IPS-NIHi7 (cell line): ENCODE measurements around the gene CHCHD5.
"Not testable (repeated sequence)": the region's sequence is repeated elsewhere in the genome, so short reads cannot be mapped to it uniquely, and the experiment has no call there.

ENCODE experiments used
- DNase-seq: peaks from one replicate; pipeline ENCODE4 v3.0.0; 2012; ENCODE audit warnings: mixed read lengths; ENCODE audit errors: extremely low spot score

The CHCHD5 gene

DNA sequence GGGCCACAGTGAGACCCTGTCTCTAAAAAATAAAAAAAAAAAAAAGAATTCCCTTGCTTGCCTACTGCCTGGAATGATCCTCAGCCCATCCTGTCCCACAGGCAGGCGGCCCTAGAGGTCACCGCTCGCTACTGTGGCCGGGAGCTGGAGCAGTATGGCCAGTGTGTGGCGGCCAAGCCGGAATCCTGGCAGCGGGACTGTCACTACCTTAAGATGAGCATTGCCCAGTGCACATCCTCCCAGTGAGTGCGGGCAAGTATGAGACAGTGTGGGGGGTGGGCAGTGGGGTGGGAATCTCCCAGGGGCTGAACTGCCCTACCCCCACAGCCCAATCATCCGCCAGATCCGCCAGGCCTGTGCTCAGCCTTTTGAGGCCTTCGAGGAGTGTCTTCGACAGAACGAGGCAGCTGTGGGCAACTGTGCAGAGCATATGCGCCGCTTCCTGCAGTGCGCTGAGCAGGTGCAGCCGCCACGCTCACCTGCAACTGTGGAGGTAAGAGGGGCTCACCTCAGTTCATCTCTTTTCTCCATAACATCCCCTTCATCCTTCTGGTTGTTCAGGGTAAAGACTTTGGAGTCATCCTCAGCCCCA is 1.6 kb downstream of the CHCHD5 start:
- DNase-seq, result no peak

DNA sequence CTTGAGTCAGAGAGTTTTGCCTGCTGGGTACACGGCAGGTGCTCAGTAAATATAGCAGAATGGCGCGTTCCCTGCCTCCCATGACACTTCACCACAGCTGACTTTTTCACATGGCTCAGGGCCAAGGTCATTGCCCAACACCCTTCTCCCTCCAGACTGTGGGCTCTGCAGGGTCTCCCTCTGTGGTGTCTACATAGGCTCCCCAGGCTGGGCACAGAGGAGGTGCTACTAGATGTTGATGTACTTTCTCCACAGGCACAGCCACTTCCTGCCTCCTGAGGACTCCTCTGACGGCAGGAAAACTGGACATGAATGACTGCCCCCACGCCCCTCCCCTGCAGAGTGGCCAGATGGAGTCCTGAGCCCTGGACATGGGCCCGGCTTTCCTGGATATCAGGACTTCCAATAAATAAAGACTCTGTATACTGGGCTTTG is 4.2 kb downstream of the CHCHD5 start:
- no peak for DNase-seq

DNA sequence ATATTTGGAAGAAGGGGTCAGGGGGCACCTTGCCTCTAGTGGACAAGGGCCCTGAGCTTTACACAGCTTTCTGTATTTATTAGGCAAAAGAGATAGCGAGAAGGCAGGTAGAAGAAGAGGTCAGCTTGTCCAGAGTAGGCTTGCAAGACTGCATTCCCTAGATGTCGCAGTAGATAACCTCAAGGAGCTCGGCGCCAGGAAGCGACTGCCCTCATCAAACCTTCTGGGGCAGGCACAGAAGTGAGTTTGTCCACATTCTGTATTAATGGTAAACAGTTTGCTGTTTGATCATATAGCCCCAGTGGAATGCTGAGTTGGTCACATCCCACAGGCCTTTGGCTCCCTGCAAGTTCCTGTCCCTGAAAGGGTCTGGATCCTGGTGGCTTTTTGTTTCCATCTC is 7.0 kb downstream of the CHCHD5 start:
- no peak for DNase-seq

DNA sequence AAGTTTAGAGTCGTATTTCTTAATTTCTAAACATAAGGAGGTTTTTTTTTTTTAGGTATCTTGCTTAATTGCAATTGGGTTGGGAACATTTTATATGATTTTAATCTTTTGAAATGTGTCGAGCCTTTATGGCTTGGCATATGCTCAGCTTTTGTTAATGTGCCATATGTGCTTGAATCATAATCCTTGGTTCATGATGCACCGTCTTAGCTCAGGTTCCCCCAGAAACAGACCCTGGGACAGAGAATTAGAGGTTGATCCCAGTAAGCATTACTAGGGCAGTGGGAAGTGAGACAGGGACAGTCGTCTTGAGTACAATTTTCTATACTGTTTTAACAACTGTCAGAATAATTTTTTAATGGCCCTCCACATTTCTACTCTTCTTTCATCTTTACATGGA is 9.3 kb downstream of the CHCHD5 start:
- DNase-seq, result no peak

DNA sequence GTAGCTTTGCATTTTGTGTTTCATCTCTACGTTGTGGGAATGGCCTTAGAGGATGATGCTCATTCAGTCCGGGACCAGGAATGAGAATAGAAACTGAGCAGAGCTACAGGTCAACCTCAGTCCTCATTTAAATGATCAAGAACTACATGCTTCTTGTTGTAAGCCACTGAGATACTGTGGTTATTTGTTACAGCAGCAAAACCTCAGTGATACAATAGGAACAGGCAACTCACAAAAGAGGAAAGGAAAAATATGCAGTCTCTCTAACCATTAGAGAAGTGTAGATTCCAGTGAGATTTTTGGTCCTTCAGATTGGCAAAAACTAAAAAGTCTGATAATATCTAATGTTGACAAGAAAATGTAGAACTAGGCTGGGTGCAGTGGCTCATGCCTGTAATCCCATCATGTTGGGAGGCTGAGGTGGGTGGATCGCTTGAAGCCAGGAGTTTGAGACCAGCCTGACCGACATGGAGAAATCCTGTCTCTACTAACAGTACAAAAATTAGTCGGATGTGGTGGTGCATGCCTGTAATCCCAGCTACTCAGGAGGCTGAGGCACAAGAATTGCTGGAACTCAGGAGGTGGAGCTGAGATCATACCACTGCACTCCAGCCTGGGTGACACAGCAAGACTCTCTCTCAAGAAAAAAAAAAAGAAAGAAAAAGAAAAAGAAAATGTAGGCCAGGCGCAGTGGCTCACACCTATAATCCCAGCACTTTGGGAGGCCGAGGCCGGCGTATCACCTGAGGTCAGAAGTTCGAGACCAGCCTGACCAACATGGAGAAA is 13.3 kb downstream of the CHCHD5 start:
- no peak for DNase-seq

DNA sequence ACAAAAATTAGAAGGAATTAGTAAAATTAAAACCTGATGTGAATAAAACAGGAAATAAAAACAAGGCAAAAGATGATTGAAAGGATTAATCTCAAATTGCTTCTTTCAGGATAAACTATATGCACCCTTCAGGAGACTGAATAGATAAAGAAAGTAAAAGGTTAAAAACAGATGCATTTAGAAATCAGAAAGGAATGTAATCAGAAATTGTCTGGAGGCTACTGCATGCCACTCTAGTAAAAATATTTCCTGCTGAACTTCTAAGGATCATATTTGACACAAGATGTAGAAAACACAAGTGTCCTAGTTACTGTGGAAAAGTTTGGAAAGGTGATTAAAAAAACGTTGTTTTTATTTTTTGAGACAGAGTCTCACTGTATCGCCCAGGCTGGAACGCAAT is 16.2 kb downstream of the CHCHD5 start:
- DNase-seq, result no peak

DNA sequence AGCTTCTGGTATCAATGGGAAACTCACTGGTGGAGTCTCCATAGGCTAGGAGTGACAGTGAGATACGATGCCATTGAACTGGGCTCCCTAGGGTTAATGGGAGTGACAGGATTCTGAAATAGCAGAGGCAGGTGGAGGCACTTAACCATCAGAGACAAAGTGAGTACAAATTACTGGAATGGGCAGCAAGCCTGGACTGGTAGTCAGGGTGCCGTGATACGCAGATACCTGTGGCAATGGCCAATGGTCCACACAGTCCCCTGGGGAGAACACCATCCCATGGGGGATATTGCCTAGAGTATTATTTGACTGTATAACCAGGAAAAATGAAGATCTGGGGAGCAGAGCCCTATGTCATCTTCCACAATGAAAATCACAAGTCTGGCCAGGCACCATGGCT is 17.3 kb downstream of the CHCHD5 start:
- DNase-seq, result no peak

DNA sequence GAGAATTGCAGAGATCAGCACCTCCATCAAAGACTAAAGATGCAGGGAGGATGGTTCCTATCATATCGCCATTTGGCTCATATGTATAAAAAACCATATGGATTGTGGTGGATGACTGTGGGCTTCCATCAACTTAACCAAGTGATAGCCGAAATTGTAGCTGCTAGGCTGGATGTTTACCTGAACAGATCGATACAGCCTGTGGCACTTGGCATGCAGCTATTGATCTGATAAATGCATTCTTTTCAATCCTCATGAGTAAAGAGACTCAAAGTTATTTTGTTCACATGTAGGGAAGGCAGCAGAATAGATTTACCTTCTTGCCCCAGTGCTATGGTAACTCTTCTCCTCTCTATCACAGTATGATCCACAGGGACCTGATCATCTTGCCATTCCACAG is 18.5 kb downstream of the CHCHD5 start:
- no peak for DNase-seq

DNA sequence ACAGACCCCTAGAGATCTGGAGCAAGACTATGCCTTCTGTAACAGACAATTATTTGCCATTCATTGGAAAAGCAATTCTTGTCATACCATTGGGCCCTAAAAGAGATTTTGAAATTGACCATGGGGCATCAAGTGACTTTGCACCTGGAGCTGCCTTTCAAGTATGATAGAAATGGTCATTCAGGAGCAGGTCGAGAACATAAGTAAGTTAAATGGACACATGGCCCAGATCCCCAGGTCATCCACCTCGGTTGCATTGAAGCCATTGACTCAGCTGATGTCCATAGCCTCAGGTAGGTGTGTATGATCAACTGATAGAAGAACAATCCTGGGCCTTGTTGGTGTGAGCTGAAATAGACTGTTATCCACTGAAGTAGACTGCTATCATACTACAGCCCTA is 19.3 kb downstream of the CHCHD5 start:
- no peak for DNase-seq

DNA sequence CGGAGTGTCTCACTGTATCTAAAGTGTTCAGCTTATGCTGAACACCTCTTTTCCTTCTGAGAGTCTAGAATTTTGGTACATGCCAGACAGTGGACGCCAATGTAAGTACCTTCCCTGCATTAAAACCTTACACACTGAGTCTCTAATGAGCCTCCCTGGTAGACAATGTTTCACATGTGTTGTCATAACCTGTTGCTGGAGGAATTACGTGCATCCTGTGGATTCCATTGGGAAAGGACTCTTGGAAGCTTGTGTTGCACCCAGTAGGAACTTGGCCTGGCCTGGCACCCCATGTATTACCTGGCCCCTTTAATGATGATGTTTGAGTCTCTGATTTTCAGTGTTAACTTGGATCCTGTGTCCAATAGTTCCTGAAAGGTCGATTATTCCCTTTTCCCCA is 20.5 kb downstream of the CHCHD5 start:
- DNase-seq, result no peak

DNA sequence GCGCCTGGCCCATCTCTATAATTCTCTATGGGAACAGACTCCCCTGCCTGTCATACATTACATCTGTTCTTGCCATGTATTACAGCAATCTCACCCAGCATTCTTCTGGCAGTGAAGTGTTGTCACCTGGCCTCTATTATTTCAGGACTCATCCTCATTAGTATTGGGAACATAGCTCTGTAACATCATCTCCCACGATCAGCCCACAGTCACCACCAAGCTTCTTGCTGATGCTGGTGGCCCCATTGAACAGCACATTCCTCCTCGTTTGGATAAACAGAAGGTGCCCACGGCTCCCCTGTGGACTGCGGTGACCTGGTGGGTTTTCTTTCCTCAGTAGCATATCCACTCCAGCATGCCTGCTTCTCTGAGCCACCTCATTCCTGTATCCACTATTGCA is 21.5 kb downstream of the CHCHD5 start:
- no peak for DNase-seq

DNA sequence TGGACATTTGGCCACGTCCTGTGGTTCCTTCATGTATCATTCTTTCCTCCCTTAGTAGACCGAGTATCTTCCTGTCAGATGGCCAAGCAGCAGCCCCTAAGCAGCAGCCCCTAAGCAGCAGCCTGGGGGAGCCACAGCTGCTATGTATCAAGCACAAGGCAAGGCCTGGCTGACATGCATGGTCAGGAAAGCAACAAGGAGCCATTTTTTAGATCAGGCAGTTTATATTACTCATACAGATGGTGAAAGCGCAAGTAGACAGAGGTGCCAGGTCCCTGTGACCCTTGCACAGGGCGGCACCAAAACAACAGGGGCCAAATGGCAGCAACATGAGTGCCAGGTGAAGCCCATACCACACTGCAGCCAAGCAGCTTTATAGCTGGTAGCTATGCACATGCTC is 22.1 kb downstream of the CHCHD5 start:
- no peak for DNase-seq

DNA sequence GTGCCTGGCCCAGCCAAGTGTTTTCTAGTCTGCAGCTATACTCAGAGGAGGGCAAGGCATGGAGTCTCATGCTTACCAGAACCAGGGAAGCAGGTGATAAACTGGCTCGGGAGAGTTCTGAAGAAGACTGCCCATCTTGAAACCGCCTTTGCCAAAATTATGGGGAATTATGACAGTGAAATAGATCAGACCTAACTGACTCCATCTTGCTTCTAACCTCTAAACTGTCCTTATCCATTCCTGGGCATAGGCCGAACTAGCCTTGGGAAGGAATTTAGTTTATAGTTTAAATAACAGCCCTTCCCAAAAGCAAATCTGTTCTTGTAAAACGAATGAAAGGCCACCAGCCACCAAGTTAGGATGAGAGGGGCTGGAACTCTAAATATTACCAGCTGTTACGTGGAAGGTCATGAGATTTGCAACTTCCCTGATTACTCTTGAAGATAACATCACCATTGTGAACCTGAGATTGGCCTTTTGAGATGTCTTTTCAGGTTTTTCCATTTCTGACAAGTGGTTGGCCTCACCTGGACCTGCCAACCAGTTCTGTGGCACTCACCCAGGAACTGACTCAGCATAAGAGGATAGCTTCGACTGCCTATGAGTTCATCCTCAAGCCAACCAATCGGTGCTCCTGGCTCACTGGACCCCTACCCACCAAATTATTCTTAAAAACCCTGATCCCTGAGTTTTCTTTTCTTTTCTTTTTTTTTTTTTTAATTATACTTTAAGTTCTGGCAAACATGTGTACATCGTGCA is 23.4 kb downstream of the CHCHD5 start:
- no peak for DNase-seq

DNA sequence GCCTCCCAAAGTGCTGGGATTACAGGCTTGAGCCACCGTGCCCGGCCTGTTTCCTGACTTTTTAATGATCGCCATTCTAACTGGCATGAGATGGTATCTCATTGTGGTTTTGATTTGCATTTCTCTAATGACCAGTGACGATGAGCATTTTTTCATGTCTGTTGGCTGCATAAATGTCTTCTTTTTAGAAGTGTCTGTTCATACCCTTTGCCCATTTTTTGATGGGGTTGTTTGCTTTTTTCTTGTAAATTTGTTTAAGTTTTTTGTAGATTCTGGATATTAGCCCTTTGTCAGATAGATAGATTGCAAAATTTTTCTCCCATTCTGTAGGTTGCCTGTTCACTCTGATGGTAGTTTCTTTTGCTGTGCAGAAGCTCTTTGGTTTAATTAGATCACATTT is 24.9 kb downstream of the CHCHD5 start:
- not testable (repeated sequence) for DNase-seq

DNA sequence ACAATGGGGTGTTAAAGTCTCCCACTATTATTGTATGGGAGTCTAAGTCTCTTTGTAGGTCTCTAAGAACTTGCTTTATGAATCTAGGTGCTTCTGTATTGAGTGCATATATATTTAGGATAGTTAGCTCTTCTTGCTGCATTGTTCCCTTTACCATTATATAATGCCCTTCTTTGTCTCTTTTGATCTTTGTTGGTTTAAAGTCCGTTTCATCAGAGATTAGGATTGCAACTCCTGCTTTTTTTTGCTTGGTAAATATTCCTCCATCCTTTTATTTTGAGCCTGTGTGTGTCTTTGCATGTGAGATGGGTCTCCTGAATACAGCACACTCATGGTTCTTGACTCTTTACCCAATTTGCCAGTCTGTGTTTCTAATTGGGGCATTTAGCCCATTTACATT is 27.9 kb downstream of the CHCHD5 start:
- DNase-seq, result not testable (repeated sequence)

DNA sequence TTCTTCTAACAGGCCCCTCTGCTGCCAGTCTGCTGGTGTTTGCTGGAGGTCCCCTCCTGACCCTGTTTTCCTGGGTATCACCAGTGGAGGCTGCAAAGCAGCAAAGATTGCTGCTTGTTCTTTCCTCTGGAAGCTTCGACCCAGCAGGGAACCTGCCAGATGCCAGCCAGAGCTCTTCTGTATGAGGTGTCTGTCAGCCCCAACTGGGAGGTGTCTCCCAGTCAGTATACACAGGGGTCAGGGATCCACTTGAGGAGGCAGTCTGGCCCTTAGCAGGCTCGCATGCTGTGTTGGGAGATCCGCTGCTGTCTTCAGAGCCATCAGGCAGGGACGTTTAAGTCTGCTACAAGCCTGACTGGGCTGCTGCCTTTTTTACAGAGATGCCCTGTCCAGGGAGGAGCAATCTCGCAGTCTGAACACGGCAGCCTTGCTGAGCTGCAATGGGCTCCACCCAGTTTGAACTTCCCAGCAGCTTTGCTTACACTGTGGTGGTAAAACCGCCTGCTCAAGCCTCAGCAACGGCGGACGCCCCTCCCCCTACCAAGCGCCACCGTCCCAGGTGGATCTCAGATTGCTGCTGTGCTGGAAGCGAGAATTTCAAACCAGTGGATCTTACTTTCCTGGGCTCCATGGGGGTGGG is 29.9 kb downstream of the CHCHD5 start:
- no peak for DNase-seq

DNA sequence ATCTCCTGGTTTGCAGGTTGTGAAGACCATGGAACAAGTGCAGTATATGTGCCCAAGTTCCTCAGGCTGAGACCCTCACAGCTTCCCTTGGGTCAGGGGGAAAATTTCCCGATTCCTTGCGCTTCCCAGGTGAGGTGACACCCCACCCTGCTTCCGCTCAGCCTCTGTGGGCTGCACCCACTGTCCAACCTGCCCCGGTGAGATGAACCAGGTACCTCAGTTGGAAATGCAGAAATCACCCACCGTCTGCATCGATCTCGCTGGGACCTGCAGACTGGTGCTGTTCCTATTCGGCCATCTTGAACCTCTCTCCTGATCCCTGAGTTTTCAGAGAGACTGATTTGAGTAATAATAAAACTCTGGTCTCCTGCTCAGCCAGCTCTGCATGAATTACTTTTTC is 30.6 kb downstream of the CHCHD5 start:
- DNase-seq, result no peak

DNA sequence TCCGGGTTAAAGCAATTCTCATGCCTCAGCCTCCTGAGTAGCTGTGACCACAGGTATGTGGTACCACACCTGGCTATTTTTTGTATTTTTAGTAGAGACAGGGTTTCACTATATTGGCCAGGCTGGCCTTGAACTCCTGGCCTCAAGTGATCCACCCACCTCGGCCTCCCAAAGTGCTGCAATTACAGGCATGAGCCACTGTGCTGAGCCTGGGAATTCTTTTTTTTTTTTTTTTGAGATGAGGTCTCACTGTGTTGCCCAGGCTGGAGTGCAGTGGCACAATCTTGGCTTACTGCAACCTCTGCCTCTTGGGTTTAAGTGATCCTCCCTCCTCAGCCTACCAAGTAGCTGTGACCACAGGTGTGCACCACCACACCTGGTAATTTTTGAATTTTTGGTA is 31.4 kb downstream of the CHCHD5 start:
- not testable (repeated sequence) for DNase-seq

DNA sequence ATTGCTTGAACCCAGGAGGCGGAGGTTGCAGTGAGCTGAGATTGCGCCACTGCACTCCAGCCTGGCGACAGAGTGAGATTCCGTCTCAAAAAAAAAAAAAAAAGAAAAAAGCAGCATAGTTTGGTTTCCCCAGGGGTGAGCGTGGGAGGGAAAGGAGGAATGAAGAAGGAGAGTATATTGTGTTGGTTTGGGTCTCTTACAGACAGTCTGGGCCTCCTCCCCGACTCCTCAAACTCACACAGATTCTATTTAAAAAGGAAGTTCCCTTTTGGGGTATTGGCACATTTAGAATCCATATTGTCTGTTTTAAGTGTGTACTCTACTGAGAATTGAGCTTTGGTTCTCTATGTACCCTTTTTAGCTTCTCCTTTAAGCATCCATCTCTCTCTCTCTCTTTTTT is 34.0 kb downstream of the CHCHD5 start:
- DNase-seq, result no peak

DNA sequence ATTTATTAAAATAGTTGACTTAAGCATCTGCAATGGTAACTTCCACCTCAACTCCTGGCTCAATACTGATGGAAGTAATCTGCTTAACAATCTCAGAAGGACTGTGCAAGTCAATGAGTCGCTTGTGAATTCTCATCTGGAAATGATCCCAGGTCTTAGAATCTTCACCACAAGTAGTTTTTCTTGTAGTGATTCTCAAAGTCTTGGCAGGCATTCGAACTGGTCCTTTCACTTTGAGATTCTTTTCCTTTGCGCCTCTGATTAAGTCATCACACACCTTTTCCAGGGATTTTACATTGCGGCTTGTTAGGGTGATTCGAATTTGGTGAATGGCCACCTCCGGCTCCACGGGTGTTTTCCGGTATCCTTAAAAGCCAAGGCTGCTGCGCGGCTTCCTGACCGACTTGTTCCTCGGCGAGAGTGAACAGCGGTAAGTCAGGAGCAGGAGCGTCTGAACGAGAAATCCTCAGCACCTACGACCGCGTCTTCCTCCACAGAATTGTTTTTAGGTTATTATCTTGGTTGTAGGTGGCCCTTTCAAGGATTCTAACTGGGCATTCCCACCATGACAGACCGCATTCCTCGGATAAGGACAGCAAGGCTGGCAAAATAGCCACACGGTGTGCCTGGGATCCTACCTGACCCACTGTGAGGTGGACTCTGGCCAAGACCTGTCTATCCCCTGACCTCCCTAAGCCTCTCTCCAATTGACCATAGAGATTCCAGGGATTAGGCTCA is 37.5 kb downstream of the CHCHD5 start:
- DNase-seq, result no peak

DNA sequence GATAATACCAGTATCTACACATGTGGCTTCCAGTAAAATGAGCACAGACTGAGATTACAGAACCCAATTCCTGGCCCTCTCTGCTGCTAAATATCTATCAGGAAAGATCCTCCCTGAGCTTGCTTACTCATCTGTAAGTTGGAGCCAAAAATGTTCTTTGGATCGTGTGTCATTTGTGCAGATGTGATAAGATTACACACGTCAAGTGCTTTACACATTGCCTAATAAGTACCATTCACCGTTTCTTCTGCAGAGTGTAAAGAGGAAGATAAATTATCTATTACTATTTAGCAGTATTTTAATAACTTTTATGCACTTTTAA is 38.1 kb downstream of the CHCHD5 start:
- no peak for DNase-seq
